ENCODE data around the gene SLC24A3. TPM values are rescaled to one million over a fixed set of nuclear protein-coding genes. Genes with fewer than 3 reads are reported as not detected.

The SLC24A3 gene
- total RNA-seq, 6 donors from 2014 or later = 6.3 to 10.8 (median 9.3) TPM

DNA sequence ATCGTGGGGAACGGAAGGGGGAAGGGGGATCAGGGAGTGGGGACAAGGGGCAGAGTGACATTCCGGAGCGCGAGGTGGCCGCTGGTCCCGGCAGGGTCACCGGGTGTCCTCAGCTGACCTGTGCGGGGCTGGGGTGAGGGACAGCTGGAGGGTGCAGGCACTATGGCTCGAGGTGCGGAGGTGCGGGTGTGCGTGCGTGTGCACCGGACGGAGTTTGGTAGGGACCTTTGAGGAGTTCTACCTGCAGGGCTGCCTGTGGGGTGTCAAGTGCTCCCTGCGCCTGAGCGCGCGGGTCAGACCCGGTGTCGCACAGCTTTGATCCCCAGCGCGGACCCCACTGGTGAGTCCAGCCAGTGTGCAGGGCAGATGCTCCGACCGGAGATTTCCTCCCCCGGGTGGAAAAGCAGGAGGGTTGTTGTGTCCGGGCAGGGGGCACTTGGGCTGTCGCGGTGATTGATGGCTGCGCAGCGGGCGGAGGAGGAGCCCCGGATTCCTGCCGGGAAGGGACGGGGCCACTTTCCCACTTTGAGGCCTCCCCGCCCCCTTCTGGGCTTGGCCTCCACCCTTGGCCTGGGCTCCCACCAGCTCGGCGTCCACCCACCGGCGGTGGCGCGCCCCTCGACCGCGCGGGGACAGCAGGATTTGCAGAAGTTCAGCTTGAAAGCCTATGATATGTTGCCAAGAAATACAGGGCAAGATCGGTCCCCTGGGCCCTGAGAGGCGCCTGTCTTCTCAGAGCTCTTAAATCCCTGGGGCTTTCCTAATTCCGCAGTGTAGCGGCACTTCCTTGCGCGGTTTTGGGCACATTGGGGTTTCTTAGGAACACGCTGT, 546.3 kb downstream of the SLC24A3 start:
- peak overlapping the region; percentile 77 to 85 (median 82) for H3K4me3 ChIP-seq
- DNase-seq = peak; percentile 87 to 92
- 1 to 5% methylated on average over 14 to 43 of the region's 54 CpGs for WGBS, 2 donors

DNA sequence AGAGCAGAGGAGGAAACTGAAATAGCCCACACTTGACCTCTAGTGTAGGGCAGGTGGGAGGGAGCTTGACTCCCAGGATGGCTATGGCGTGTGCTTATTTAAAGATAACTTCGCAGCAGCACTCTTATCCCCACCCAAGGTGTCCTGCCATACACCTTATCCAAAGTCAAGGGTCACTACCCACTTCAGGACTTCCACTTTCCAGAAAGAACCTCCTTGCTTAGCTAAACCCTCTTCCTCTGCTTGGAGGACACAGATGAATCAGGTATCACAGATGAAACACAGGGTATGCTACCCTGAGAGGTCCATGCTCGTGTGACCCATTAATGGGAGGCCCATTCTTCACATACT, 547.9 kb downstream of the SLC24A3 start:
- Histone ChIP-seq H3K27ac (peak overlapping the region; percentile 94 to 100 (median 97)), H3K4me3 (no peak overlapping the region), H3K27me3 (no peaks in the 10 kb centered on the region), H3K4me1 (peaks cover 29 to 47% (median 40%) of the 10 kb centered on the region in 4 donors), H3K36me3 (no peaks in the 10 kb centered on the region), H3K9me3 (no peaks in the 10 kb centered on the region)
- TF ChIP-seq EP300 (IDR thresholded peaks at IDR 0.05) = no peak
- TF ChIP-seq POLR2AphosphoS5 (IDR thresholded peaks at IDR 0.05) = no peak
- TF ChIP-seq POLR2A (IDR thresholded peaks at IDR 0.05) = no peak
- TF ChIP-seq, protein P1, sequence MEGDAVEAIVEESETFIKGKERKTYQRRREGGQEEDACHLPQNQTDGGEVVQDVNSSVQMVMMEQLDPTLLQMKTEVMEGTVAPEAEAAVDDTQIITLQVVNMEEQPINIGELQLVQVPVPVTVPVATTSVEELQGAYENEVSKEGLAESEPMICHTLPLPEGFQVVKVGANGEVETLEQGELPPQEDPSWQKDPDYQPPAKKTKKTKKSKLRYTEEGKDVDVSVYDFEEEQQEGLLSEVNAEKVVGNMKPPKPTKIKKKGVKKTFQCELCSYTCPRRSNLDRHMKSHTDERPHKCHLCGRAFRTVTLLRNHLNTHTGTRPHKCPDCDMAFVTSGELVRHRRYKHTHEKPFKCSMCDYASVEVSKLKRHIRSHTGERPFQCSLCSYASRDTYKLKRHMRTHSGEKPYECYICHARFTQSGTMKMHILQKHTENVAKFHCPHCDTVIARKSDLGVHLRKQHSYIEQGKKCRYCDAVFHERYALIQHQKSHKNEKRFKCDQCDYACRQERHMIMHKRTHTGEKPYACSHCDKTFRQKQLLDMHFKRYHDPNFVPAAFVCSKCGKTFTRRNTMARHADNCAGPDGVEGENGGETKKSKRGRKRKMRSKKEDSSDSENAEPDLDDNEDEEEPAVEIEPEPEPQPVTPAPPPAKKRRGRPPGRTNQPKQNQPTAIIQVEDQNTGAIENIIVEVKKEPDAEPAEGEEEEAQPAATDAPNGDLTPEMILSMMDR (IDR thresholded peaks at IDR 0.05) = no peak
- DNase-seq (no peak), ATAC-seq (ENCODE audit: low FRiP score in 2 of 2) (no peak)
- WGBS, 2 donors = 63 to 91% methylated on average over 3 of the region's 3 CpGs

More for the DNA sequence above, 546.3 kb downstream of the SLC24A3 start:
- ATAC-seq (ENCODE audit: low FRiP score in 2 of 2) = peak; percentile 63 to 82
- H3K9me3 ChIP-seq = no peaks in the 10 kb centered on the region
- H3K4me1 ChIP-seq = peaks cover 29 to 47% (median 37%) of the 10 kb centered on the region in 4 donors
- TF ChIP-seq, protein P1 (IDR thresholded peaks at IDR 0.05) = peak in 1 of 6 experiments; percentile 25
- TF ChIP-seq POLR2A (IDR thresholded peaks at IDR 0.05) = peak in 2 of 4 donors; percentile 34 to 47
- no peak for TF ChIP-seq EP300 (IDR thresholded peaks at IDR 0.05)
- TF ChIP-seq POLR2AphosphoS5 (IDR thresholded peaks at IDR 0.05) = peak; percentile 70 to 74
- no peaks in the 10 kb centered on the region for H3K36me3 ChIP-seq
- H3K27ac ChIP-seq = peak overlapping the region; percentile 94 to 100 (median 97)
- no peaks in the 10 kb centered on the region for H3K27me3 ChIP-seq

DNA sequence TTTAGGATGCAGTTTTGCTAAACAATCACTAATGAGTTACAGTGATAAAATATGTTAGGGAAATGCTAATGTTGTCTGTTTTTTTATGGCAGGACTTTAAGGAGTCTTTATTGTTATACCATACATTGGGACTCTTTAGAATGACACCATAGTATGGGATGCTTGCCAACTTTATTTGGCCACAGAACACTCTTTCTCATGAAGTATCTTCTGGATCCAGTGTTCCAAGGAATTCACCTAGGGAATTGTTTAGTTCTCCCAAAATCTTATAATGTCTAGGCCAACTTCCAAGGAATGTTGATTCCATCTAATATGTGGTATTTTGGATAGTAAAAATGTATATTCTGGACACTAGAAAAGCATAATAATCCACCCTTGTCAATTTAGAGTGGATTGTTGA, 548.9 kb downstream of the SLC24A3 start:
- H3K4me1 ChIP-seq = peaks cover 29 to 47% (median 40%) of the 10 kb centered on the region in 4 donors
- no peak for DNase-seq
- no peak for ATAC-seq (ENCODE audit: low FRiP score in 2 of 2)

DNA sequence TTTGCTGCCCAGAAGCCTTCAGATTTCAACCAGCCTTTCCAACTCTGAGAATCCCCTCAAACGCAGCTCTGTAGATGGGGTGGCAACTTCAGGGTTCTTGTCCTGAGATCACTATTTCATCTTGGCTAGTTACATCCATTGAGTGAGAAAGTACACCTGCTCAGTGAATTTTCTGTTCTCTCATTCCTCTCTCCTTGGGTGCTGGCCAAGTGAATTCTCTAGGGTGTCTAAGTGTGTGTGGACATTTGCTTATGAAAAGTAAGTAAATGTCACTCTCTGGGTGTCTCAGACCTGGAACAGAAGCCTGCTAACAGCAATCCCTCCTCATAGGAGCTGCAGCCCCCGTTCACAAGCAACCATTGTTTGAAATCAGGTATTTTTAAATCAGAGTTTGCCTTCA, 549.4 kb downstream of the SLC24A3 start:
- DNase-seq = peak in 1 of 2 donors; percentile 60
- Histone ChIP-seq H3K36me3 (no peaks in the 10 kb centered on the region), H3K27me3 (no peaks in the 10 kb centered on the region), H3K9me3 (no peaks in the 10 kb centered on the region), H3K4me3 (no peak overlapping the region), H3K27ac (peak overlapping the region in 3 of 4 donors; percentile 21 to 37 (median 25)), H3K4me1 (peaks cover 26 to 46% (median 38%) of the 10 kb centered on the region in 4 donors)
- no peak for ATAC-seq (ENCODE audit: low FRiP score in 2 of 2)
- TF ChIP-seq EP300 (IDR thresholded peaks at IDR 0.05) = no peak
- no peak for TF ChIP-seq POLR2AphosphoS5 (IDR thresholded peaks at IDR 0.05)
- TF ChIP-seq POLR2A (IDR thresholded peaks at IDR 0.05) = no peak
- TF ChIP-seq, protein P1 (IDR thresholded peaks at IDR 0.05) = no peak
- WGBS, 2 donors = 58 to 72% methylated on average over 2 of the region's 2 CpGs

More for the DNA sequence above, 548.9 kb downstream of the SLC24A3 start:
- H3K9me3 ChIP-seq = no peaks in the 10 kb centered on the region
- H3K27me3 ChIP-seq = no peaks in the 10 kb centered on the region
- TF ChIP-seq POLR2A (IDR thresholded peaks at IDR 0.05) (no peak), EP300 (IDR thresholded peaks at IDR 0.05) (no peak), POLR2AphosphoS5 (IDR thresholded peaks at IDR 0.05) (no peak)
- TF ChIP-seq, protein P1 (IDR thresholded peaks at IDR 0.05) = no peak
- H3K4me3 ChIP-seq = no peak overlapping the region
- H3K36me3 ChIP-seq = no peaks in the 10 kb centered on the region
- peak overlapping the region in 1 of 4 donors; percentile 21 for H3K27ac ChIP-seq

All from upper lobe of left lung (tissue), 6 donors.